ENCODE data around the gene FRA10AC1. TPM values are rescaled to one million over a fixed set of nuclear protein-coding genes. Genes with fewer than 3 reads are reported as not detected.

The FRA10AC1 gene
- total and polyA plus RNA-seq, 3 experiments from 2014 or later, result 7.8 to 12.7 (median 9.8) TPM

DNA sequence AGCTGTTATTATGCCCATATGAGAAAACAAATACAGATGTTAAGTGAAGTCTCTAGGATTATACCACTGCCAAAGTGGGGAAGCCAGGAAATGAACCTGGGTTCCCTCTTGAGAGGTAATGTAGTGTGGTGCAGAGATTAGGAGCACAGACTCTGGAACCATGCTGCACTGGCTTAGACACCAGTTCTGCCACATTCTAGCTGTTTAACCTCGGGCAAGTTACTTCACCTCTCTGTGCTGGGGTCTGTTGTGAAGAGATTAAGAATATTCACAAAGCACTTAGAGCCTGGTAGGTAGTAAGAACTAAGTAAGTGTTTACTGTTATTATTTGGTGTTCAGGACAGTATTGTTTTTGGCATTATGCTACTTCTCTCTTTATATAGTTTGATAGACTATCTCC is 48.2 kb downstream of the FRA10AC1 start:
- Mint-ChIP-seq H3K36me3 (peaks cover 0 to 2% (median 0%) of the 10 kb centered on the region in 3 donors), H3K4me3 (no peak overlapping the region), H3K9me3 (no peaks in the 10 kb centered on the region), H3K27ac (no peak overlapping the region), H3K27me3 (peaks cover 0 to 2% of the 10 kb centered on the region in 2 donors), H3K4me1 (no peaks in the 10 kb centered on the region)
- Histone ChIP-seq H3K4me3 (ENCODE audit: low read length) (no peak overlapping the region), H3K27me3 (ENCODE audit: insufficient read depth, low read length, poor library complexity, severe bottlenecking) (no peaks in the 10 kb centered on the region), H3K36me3 (ENCODE audit: insufficient read depth, low read length) (no peaks in the 10 kb centered on the region), H3K9me3 (ENCODE audit: low read length) (no peaks in the 10 kb centered on the region), H3K4me1 (ENCODE audit: insufficient read depth, low read length) (no peaks in the 10 kb centered on the region), H3K27ac (ENCODE audit: low read depth, low read length) (no peak overlapping the region)
- POLR2A ChIA-PET, result no interaction called here
- no peak for DNase-seq
- CTCF ChIA-PET, result no interaction called here

DNA sequence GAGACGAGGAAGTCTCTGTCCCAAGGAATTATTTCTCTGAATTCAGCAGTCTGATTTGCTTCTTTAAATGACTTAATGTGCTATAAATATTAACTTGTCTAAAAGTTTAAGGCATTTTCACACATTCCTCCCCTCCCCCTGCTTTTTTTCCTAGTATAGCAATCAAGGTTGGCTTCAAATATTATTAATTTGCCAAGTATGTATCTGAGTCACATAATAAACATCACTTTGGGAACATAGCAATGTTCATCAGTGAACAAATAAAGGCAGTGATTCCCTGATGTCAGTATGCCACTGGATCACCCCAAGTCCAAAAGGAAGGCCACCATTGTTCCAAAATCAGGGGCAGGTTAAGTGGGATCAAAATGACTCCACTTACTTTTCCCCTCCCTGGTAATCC is 49.5 kb downstream of the FRA10AC1 start:
- Histone ChIP-seq H3K27me3 (ENCODE audit: insufficient read depth, low read length, poor library complexity, severe bottlenecking) (no peaks in the 10 kb centered on the region), H3K4me1 (ENCODE audit: insufficient read depth, low read length) (no peaks in the 10 kb centered on the region), H3K4me3 (ENCODE audit: low read length) (no peak overlapping the region), H3K27ac (ENCODE audit: low read depth, low read length) (no peak overlapping the region), H3K36me3 (ENCODE audit: insufficient read depth, low read length) (no peaks in the 10 kb centered on the region), H3K9me3 (ENCODE audit: low read length) (no peaks in the 10 kb centered on the region)
- peaks cover 0 to 2% (median 0%) of the 10 kb centered on the region in 3 donors for H3K36me3 Mint-ChIP-seq
- CTCF ChIA-PET, result no interaction called here
- no peak overlapping the region for H3K4me3 Mint-ChIP-seq
- no peaks in the 10 kb centered on the region for H3K9me3 Mint-ChIP-seq
- POLR2A ChIA-PET, result no interaction called here
- DNase-seq, result no peak
- no peaks in the 10 kb centered on the region for H3K4me1 Mint-ChIP-seq
- H3K27me3 Mint-ChIP-seq, result peaks cover 0 to 5% of the 10 kb centered on the region in 2 donors
- H3K27ac Mint-ChIP-seq, result no peak overlapping the region

GRCh38 chr10:93639791-93640190 is 62.6 kb downstream of the FRA10AC1 start:
- H3K27ac ChIP-seq (ENCODE audit: low read depth, low read length), result no peak overlapping the region
- H3K4me1 ChIP-seq (ENCODE audit: insufficient read depth, low read length), result no peaks in the 10 kb centered on the region
- ChIA-PET CTCF (no interaction called here), POLR2A (no interaction called here)
- H3K4me1 Mint-ChIP-seq, result no peaks in the 10 kb centered on the region
- no peak overlapping the region for H3K27ac Mint-ChIP-seq
- DNase-seq, result no peak
- H3K27me3 ChIP-seq (ENCODE audit: insufficient read depth, low read length, poor library complexity, severe bottlenecking), result no peaks in the 10 kb centered on the region
- no peaks in the 10 kb centered on the region for H3K9me3 Mint-ChIP-seq
- no peaks in the 10 kb centered on the region for H3K36me3 Mint-ChIP-seq
- no peak overlapping the region for H3K4me3 ChIP-seq (ENCODE audit: low read length)
- no peaks in the 10 kb centered on the region for H3K36me3 ChIP-seq (ENCODE audit: insufficient read depth, low read length)
- H3K9me3 ChIP-seq (ENCODE audit: low read length), result no peaks in the 10 kb centered on the region
- H3K4me3 Mint-ChIP-seq, result no peak overlapping the region
- peaks cover 10 to 26% of the 10 kb centered on the region in 2 donors for H3K27me3 Mint-ChIP-seq

DNA sequence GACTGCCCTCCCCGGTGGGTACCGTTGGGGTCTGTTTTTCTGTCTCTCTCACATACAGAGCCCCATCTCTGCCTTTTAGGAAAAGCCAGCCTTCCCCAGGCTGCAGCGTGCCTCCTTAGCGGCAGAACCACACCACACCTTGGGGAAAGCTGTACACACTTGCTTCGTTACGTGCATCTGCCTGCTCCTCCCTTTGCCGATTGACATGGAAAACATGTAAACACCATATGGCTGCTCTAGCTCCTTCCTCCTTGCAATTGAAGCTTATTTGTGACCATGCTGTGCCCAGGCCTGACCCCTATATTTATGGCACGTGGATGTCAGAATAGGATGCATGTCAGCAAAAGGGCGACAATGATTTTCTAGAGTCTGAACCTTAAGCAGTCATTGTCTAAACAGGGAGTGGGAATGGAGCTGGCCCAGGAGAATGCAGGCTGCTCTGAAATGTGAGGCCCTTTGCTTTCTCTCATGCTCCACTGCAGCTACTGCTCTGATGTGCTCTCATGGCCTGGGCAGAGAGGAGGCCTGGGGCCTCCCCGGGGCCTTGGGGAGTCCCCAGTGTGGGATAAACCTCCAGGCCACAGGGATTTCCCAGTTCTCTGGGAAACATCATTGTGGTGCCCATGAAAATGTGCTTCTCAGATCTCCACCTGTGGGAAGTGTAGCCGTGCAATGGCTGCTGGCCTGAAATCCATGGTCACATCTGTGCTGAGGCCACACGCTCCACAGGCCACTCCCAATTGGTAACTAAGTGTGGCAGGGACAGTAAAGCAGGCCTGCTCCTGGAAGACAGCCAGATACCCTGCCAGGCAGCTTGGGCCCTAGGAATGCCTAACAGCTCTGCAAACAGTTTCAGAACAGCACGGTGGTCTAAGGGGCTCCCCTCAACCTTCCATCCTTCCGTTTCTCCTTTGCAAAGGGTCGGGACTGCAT is 71.5 kb downstream of the FRA10AC1 start:
- POLR2A ChIA-PET, result no interaction called here
- Mint-ChIP-seq H3K27me3 (peaks cover 6 to 33% of the 10 kb centered on the region in 2 donors), H3K27ac (no peak overlapping the region), H3K9me3 (no peaks in the 10 kb centered on the region), H3K4me1 (no peaks in the 10 kb centered on the region), H3K4me3 (no peak overlapping the region), H3K36me3 (peaks cover 0 to 2% (median 0%) of the 10 kb centered on the region in 3 donors)
- Histone ChIP-seq H3K36me3 (ENCODE audit: insufficient read depth, low read length) (no peaks in the 10 kb centered on the region), H3K4me1 (ENCODE audit: insufficient read depth, low read length) (no peaks in the 10 kb centered on the region), H3K4me3 (ENCODE audit: low read length) (no peak overlapping the region), H3K9me3 (ENCODE audit: low read length) (no peaks in the 10 kb centered on the region), H3K27me3 (ENCODE audit: insufficient read depth, low read length, poor library complexity, severe bottlenecking) (no peaks in the 10 kb centered on the region), H3K27ac (ENCODE audit: low read depth, low read length) (no peak overlapping the region)
- CTCF ChIA-PET, result no interaction called here
- DNase-seq, result no peak

DNA sequence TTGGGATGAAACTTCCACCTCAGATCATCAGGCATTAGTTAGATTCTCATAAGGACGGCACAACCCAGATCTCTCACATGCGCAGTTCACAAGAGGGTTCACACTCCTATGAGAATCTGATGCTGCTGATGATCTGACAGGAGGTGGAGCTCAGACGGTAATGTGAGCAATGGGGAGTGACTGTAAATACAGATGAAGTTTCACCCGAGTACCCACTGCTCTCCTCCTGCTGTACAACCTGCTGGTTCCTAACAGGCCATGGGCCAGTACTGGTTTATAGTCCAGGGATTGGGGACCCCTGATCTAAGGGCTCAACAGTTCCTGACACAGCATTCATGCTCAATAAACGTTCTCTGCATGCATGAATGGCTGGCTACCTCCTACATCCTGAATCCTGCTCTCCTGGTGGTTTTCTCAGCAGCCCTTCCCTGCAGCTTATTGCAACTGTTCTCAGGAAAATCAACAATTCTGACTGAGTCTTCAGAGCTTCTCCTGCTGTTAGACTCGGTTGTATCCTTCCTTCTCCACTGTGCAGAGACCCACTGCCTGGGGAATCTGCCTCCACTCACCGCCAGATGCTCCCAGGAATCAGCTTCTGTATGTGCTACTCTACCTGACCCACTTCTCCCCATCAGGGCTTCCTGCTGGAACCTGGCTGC is 72.6 kb downstream of the FRA10AC1 start:
- no peak overlapping the region for H3K4me3 Mint-ChIP-seq
- H3K27me3 Mint-ChIP-seq, result peaks cover 6 to 33% of the 10 kb centered on the region in 2 donors
- H3K9me3 Mint-ChIP-seq, result no peaks in the 10 kb centered on the region
- no peaks in the 10 kb centered on the region for H3K27me3 ChIP-seq (ENCODE audit: insufficient read depth, low read length, poor library complexity, severe bottlenecking)
- no peaks in the 10 kb centered on the region for H3K36me3 ChIP-seq (ENCODE audit: insufficient read depth, low read length)
- peaks cover 0 to 2% (median 0%) of the 10 kb centered on the region in 3 donors for H3K36me3 Mint-ChIP-seq
- H3K4me1 ChIP-seq (ENCODE audit: insufficient read depth, low read length), result no peaks in the 10 kb centered on the region
- ChIA-PET POLR2A (no interaction called here), CTCF (no interaction called here)
- no peaks in the 10 kb centered on the region for H3K9me3 ChIP-seq (ENCODE audit: low read length)
- H3K4me1 Mint-ChIP-seq, result no peaks in the 10 kb centered on the region
- H3K4me3 ChIP-seq (ENCODE audit: low read length), result no peak overlapping the region
- H3K27ac Mint-ChIP-seq, result no peak overlapping the region
- H3K27ac ChIP-seq (ENCODE audit: low read depth, low read length), result no peak overlapping the region
- no peak for DNase-seq

GRCh38 chr10:93628858-93629257 is 73.5 kb downstream of the FRA10AC1 start:
- DNase-seq, result no peak
- no peaks in the 10 kb centered on the region for H3K4me1 Mint-ChIP-seq
- H3K27ac Mint-ChIP-seq, result no peak overlapping the region
- H3K27me3 ChIP-seq (ENCODE audit: insufficient read depth, low read length, poor library complexity, severe bottlenecking), result no peaks in the 10 kb centered on the region
- no peaks in the 10 kb centered on the region for H3K9me3 Mint-ChIP-seq
- CTCF ChIA-PET, result no interaction called here
- peaks cover 0 to 2% (median 0%) of the 10 kb centered on the region in 3 donors for H3K36me3 Mint-ChIP-seq
- POLR2A ChIA-PET, result no interaction called here
- no peaks in the 10 kb centered on the region for H3K36me3 ChIP-seq (ENCODE audit: insufficient read depth, low read length)
- peaks cover 6 to 30% of the 10 kb centered on the region in 2 donors for H3K27me3 Mint-ChIP-seq
- H3K4me3 Mint-ChIP-seq, result no peak overlapping the region
- no peak overlapping the region for H3K27ac ChIP-seq (ENCODE audit: low read depth, low read length)
- no peaks in the 10 kb centered on the region for H3K9me3 ChIP-seq (ENCODE audit: low read length)
- H3K4me3 ChIP-seq (ENCODE audit: low read length), result no peak overlapping the region
- no peaks in the 10 kb centered on the region for H3K4me1 ChIP-seq (ENCODE audit: insufficient read depth, low read length)

GRCh38 chr10:93622942-93623341 is 79.5 kb downstream of the FRA10AC1 start:
- no peak overlapping the region for H3K27ac Mint-ChIP-seq
- Histone ChIP-seq H3K9me3 (ENCODE audit: low read length) (no peaks in the 10 kb centered on the region), H3K4me1 (ENCODE audit: insufficient read depth, low read length) (no peaks in the 10 kb centered on the region), H3K36me3 (ENCODE audit: insufficient read depth, low read length) (no peaks in the 10 kb centered on the region), H3K4me3 (ENCODE audit: low read length) (no peak overlapping the region), H3K27me3 (ENCODE audit: insufficient read depth, low read length, poor library complexity, severe bottlenecking) (no peaks in the 10 kb centered on the region), H3K27ac (ENCODE audit: low read depth, low read length) (no peak overlapping the region)
- peaks cover 7 to 11% of the 10 kb centered on the region in 2 donors for H3K27me3 Mint-ChIP-seq
- ChIA-PET POLR2A (no interaction called here), CTCF (no interaction called here)
- no peaks in the 10 kb centered on the region for H3K36me3 Mint-ChIP-seq
- H3K9me3 Mint-ChIP-seq, result no peaks in the 10 kb centered on the region
- DNase-seq, result no peak
- H3K4me1 Mint-ChIP-seq, result no peaks in the 10 kb centered on the region
- H3K4me3 Mint-ChIP-seq, result no peak overlapping the region

DNA sequence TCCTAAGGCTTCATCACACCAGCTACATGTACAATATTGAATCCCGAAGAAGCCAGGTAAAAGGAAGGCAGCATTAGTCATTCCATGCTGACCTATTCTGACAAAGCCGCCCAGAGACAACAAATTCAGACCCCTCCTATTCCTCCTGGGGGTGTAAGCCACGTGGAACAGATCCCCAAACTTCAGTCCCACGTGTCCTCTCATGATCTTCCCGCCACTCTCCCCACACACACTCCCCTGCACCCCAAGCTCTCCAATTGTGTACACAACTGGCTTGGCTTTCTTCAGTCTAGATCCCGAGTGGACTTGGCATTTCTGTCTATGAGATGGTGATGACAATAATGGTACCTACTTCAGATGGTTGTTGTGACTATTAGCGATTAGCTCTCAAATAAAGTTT is 81.5 kb downstream of the FRA10AC1 start:
- no peaks in the 10 kb centered on the region for H3K4me1 Mint-ChIP-seq
- no peaks in the 10 kb centered on the region for H3K36me3 Mint-ChIP-seq

More for the DNA sequence above, 81.5 kb downstream of the FRA10AC1 start:
- Histone ChIP-seq H3K4me1 (ENCODE audit: insufficient read depth, low read length) (no peaks in the 10 kb centered on the region), H3K4me3 (ENCODE audit: low read length) (no peak overlapping the region), H3K9me3 (ENCODE audit: low read length) (no peaks in the 10 kb centered on the region), H3K36me3 (ENCODE audit: insufficient read depth, low read length) (no peaks in the 10 kb centered on the region), H3K27ac (ENCODE audit: low read depth, low read length) (no peak overlapping the region), H3K27me3 (ENCODE audit: insufficient read depth, low read length, poor library complexity, severe bottlenecking) (no peaks in the 10 kb centered on the region)
- DNase-seq, result no peak
- Mint-ChIP-seq H3K4me3 (no peak overlapping the region), H3K27ac (no peak overlapping the region), H3K9me3 (no peaks in the 10 kb centered on the region), H3K27me3 (peaks cover 4 to 5% of the 10 kb centered on the region in 2 donors)
- ChIA-PET CTCF (no interaction called here), POLR2A (no interaction called here)

Data from CD8-positive, alpha-beta memory T cell (primary cell).